Neutrophil (primary cell): ENCODE results near the gene MSMP.

Source experiments
- H3K27ac ChIP-seq: fragments of 200-600 bp; sonication (generic); 2 replicates; pipeline ENCODE4 v1.5.1; 2016; ENCODE audit warnings: mild to moderate bottlenecking, moderate library complexity
- H3K27me3 ChIP-seq: fragments of 200-600 bp; sonication (generic); 2 replicates; pipeline ENCODE4 v1.6.0; 2016; ENCODE audit warnings: mild to moderate bottlenecking
- H3K36me3 ChIP-seq: fragments of 200-600 bp; sonication (generic); 2 replicates; pipeline ENCODE4 v1.5.1; 2017
- H3K4me1 ChIP-seq, 2 experiments: fragments of 200-600 bp in 1 of 2; sonication (generic) in 1 of 2; 1 replicate in 1 of 2; 2 replicates in 1 of 2; pipeline versions ENCODE4 v1.5.1 to v1.6.1; 2013 to 2016; ENCODE audit warnings: low read depth in 1 of 2, low read length in 1 of 2, mild to moderate bottlenecking in 1 of 2, moderate library complexity in 1 of 2; ENCODE audit not compliant: control insufficient read depth in 1 of 2, insufficient read depth in 1 of 2
- H3K4me3 ChIP-seq, 2 experiments: fragments of 200-600 bp in 1 of 2; sonication (generic) in 1 of 2; 1 replicate in 1 of 2; 2 replicates in 1 of 2; pipeline ENCODE4 v1.5.1; 2013 to 2016; ENCODE audit warnings: low read depth in 1 of 2, low read length in 1 of 2, mild to moderate bottlenecking in 1 of 2, moderate library complexity in 1 of 2
- H3K9me3 ChIP-seq: fragments of 200-600 bp; sonication (generic); 2 replicates; pipeline ENCODE4 v1.5.1; 2016
- CTCF ChIP-seq: fragments of 200-600 bp; sonication (generic); IDR thresholded peaks from 2 replicates; pipeline ENCODE4 v1.5.1; 2016; ENCODE audit warnings: antibody characterized with exemption

MSMP gene

GRCh38 chr9:35790385-35791296 lies 36.6 kb upstream of the MSMP start:
- Histone ChIP-seq H3K27ac (no peak overlapping the region), H3K9me3 (no peaks in the 10 kb centered on the region), H3K4me3 (no peak overlapping the region), H3K4me1 (no peaks in the 10 kb centered on the region), H3K36me3 (no peaks in the 10 kb centered on the region), H3K27me3 (peaks cover 36% of the 10 kb centered on the region)
- peak; percentile 85 for TF ChIP-seq CTCF

- Histone ChIP-seq H3K27ac (no peak overlapping the region), H3K4me3 (no peak overlapping the region), H3K27me3 (peaks cover 36% of the 10 kb centered on the region), H3K9me3 (no peaks in the 10 kb centered on the region), H3K36me3 (no peaks in the 10 kb centered on the region), H3K4me1 (no peaks in the 10 kb centered on the region)
- TF ChIP-seq CTCF: no peak
Measured at GRCh38 chr9:35790025-35790384, 35.9 kb upstream of the MSMP start.

GRCh38 chr9:35789541-35789940 lies 35.5 kb upstream of the MSMP start:
- H3K4me1 ChIP-seq: no peaks in the 10 kb centered on the region
- peaks cover 36% of the 10 kb centered on the region for H3K27me3 ChIP-seq
- no peak overlapping the region for H3K4me3 ChIP-seq
- no peaks in the 10 kb centered on the region for H3K36me3 ChIP-seq
- TF ChIP-seq CTCF: no peak
- no peak overlapping the region for H3K27ac ChIP-seq
- H3K9me3 ChIP-seq: no peaks in the 10 kb centered on the region

GRCh38 chr9:35783418-35783817 lies 29.3 kb upstream of the MSMP start:
- Histone ChIP-seq H3K9me3 (no peaks in the 10 kb centered on the region), H3K4me1 (no peaks in the 10 kb centered on the region), H3K4me3 (no peak overlapping the region), H3K27me3 (no peaks in the 10 kb centered on the region), H3K36me3 (no peaks in the 10 kb centered on the region), H3K27ac (no peak overlapping the region)
- no peak for TF ChIP-seq CTCF

GRCh38 chr9:35781066-35781465 lies 27.0 kb upstream of the MSMP start:
- Histone ChIP-seq H3K4me1 (peaks cover 0 to under 1% of the 10 kb centered on the region in 2 experiments), H3K9me3 (no peaks in the 10 kb centered on the region), H3K36me3 (no peaks in the 10 kb centered on the region), H3K27ac (no peak overlapping the region), H3K4me3 (no peak overlapping the region), H3K27me3 (no peaks in the 10 kb centered on the region)
- TF ChIP-seq CTCF: no peak
